NCI-H748 (cell line): ENCODE measurements around the gene SOX18.

Experiments used
- DNase-seq: peaks from one replicate; lab custom pipeline; 2025; ENCODE audit not compliant: unreplicated experiment; lab: John Stamatoyannopoulos, UW

The SOX18 gene

DNA sequence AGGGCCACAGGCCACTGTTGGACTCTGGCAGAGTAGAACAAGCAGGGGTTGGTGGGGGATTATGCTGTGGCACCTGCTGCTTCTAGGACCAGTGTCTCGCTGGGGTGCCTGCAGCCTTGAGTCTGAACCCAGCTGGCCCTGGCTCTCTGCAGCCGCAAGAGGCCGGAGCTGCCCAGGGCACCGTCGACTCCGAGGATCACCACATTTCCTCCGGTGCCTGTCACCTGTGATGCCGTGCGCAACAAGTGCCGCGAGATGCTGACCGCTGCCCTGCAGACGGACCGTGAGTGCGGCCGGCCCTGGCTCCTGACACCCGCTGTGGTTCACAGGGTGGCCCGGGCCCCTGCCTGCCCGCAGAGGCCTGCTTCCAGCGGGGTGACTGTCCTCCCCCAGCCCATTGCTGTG lies 19.8 kb upstream of the SOX18 start:
- no peak for DNase-seq

DNA sequence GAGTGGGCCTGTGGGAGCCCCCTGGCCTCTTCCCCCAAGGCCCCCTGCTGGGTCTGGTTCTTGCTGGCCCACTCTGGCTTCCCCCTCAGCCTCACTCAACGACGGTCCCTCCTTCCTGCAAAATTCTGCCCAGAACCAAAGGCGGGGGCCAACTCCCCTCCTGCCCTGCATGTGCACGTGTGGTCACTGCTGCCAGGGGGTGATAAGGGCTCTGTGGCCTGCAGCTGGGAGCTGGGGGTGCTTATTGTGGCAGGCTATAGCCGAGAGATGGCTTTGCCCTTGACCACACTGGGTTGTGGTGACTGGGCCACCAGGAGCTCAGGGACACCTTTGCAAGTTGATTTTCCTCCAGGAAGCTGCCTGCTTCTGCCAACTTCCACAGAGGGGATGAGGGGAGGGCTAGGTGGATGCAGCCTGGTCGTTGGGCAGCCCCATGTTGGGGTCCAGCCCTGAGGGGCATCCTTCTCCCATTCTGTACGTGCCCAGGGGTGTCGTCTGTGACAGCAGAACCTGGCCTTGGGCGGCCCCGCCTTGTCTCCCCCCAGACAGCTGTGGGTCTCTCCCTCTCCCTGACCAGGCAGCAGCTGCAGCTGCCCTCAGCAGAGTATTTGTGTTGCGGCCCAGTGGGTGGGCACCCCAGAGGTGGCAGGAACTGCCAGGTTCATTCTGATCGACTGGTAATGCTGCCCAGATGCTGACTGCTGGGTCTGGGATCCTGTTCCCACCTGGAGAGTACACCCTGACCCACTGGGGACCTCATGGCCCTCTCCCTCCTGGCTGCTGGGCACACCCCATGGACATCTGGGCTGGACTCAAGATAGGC lies 19.2 kb upstream of the SOX18 start:
- DNase-seq, result no peak

DNA sequence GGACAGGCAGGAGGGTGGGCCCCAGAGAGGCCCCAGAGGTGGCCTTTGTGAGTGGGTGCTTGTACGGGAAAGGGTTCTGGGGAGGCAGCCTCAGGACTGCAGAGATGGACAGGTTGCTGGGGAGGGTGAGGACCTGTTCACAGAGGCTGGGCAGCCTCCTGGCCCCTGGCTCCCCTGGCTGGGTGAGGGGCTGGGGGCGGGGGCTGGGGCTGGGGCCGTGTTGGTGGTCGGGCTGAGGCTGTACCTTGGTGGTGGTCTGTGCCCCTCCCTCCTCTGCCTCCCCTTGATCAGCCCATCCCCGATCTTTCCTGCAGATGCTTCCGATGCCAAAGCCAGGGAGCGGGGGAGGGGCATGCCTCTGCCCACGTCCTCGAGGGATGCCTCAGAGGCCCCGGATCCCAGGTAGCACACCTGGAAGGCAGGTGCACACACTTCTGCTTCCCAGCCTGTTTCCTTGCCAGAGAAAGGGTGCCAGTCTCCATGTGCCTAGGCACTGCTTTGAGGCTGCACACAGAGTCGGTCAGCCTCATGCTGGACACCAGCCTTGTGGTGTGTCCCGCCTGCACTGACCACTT lies 18.4 kb upstream of the SOX18 start:
- no peak for DNase-seq

DNA sequence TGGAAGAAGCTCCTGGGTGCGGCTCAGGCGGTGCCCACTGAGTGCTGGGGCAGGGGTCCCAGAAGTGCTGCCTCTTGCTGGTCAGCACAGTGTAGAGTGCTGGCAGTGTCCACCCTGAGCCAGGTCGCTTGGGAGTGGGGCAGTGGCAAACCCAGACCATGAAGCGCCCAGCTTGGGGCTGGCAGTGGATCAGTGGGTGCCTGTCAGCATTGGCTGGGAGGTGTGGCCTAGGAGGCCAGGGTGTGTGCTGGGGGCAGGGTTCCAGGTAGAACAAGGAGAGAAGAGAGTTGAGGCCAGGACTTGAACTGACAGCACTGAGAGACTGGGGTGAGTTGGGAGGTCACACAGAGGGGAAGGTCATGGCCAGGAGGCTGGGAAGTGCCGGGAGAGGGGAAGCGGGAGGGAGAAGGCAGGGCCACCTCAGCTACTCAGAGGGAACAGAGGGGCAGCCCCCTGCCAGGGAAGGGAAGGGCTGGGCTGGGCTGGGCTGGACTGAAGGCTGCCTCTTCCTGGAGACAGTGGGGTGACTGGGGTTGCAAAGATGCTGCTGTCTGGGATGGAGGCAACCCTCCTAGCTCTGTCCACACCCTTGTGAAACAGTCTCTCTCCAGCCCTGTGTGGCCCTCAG lies 17.7 kb upstream of the SOX18 start:
- no peak for DNase-seq

DNA sequence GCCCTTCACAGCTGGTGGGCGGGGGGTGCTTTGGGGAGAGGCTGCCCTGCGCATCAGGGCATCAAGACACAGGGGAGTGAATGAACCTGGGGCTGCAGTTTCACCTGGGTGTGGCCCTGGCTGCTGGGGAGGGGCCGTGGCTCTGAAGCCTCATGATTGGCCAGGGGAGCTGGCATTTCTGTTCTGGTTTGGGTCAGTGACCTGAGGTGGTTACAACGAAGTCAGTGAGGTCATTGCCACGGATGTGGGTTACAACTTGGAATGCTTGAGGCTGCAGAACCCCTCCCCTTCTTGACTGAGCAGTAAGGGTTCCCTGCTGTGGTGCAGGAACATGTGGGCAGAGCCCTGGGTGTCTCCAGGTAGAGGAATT lies 16.5 kb upstream of the SOX18 start:
- DNase-seq, result no peak

DNA sequence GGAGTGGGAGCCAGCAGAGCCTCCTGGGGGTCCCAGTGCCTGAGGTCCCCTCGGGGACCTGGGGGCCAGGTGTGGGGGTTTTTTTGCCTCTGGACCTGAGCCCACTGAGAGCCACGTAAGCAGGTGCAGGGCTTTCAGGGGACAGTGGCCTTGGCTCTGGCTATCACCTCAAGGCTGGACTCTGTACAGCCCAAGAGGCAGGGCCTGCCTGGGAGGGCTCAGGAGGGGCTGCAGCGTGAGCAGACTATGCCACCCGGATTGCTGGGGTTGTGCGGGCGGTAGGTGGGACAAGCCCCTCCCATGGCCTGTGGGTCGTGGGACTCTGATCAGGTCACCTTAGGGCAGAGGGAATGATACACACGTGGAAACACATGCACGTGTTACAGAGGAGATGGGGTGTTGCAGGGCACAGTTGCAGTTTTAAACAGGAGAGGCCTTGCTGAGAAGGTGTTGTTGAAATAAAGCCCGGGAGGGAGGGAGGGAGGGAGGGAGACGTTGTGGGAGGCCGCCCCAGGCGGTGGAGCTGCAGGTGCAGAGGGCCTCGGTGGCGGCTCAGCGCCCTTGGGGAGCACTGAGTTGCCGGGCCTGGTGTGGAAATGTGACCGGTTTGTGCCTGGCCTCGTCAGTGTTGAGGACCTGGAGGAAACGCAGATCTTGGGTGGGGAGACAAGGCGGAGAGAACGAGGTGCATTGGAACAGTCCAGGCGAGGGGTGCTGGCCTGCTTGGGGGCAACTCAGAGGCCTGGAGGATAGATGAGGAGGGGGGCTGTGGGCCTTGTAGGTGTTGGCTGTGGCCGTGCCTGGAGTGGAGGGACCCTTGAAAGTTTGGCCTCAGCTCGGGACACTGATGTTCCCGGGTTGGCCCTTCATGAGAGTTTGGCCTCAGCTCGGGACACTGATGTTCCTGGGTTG lies 15.9 kb upstream of the SOX18 start:
- no peak for DNase-seq

DNA sequence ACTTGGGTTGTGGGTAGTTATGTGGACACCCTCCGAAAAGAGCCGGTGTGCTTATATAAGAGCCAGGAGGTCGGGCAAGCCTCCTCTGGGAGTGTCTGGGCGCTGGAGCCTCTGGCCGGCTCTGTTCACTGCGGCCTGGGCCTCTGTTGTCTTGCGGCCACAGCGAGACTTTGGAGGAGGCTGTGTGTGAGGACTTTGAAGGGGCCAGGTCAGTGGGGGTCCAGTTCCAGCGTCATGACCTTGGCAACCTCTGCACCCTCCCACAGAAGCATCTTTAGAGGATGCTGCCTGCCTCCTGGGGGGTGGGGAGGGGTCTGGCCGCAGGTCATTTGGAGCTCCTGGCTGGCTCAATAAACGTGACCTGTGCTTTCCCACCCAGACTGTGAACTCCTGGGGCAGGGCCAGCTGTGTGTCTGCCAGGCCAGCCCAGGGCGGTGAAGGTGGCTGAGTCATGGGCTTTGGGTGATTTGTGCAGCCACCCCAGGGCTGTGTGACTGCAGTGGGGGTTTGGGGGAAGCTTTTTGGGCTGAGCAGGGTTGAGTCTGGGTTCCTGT lies 14.8 kb upstream of the SOX18 start:
- no peak for DNase-seq

DNA sequence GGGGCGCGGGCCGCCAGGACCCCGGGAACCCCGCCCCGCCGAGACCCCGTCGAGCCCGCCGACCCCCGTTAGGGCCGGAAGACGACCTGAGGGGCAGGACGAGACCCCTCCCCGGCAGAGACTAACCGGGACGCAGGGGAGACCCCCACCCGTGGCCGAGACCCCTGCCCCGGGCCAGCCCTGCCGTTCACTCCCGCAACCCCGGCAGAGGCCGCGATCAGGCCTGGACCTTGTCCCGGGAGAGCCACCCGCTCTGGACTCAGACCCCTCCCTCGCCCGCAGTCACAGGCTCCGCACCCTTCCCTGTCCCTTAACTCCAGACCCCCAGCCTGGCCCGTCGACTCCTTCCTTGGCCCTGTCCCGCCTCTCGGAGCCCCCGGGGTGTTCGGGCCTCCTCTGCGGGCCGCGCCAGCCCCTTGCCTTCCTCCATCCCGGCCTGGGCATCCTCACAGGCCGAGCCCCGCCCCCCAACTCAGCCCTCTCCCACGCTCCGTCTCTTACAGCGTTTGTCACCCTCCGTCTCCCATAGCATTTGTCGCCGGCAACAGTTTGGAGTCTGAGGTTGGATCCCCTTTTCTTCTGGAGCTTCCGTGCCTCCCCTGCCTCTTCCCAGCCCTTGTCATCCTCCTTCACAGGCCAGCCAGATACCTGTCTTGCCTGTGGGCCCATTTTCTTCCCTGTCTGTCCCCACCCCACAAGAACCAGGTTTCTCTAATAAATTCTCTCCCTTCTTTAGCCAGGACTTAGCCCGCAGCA lies 14.1 kb upstream of the SOX18 start:
- DNase-seq, result peak; percentile 5

DNA sequence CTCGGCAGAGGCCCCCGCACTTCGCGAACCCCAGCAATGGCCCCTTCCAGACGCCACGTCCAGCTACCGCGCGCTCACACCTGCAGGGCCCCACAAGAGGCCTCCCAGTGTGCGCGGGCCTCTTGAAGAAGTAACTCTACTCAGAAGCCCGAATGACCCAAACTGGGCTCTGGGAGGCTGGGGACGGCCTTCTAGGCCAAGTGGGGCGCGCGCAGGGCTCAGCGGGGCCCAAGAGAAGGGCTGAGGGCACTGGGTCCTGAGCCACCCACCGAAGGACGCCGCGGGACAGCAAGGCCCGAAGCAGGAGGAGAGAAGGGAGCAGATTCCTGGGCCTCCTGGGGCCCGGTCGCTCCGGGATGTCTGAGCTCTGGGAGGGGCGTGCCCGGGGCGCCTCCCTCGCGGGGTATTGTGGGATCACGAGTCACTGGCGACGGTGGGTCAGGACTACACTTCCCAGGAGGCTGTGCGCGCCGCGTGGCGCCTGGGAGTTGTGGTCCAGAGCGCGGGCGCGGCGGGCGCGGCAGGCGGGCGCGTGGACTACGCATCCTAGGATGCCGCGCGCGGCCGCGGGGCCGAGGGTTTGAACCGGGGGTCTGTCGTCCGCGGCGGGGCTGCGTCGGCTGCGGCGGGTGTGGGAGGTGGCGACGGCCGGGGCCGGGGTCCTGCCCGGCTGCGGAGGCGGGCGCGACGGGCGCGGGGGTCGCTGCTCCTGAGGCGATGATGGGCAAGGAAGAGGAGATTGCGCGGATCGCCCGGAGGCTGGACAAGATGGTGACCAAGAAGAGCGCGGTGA lies 13.4 kb upstream of the SOX18 start, which contains the start of gene TCEA2:
TCEA2 (plus strand) TSS at position 603 of the 793 bp plus-strand sequence; CDS start at position 718, 115 bp downstream.
- peak; percentile 92 for DNase-seq

DNA sequence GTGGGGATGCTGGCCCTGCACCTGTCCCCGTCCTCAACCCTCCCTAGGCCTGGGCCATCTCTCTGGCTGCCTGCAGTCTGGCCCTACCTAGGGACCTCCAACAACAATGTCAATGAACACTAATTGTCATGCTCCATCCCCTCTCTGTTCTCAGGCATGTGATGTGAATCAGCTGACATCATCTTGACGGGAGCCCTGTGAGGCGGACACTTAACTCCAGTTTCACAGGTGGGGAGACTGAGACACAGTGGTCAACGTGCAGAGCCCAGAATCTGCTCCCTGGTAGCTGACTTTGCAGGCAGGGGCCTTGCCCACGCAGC lies 12.8 kb upstream of the SOX18 start:
- DNase-seq, result no peak

DNA sequence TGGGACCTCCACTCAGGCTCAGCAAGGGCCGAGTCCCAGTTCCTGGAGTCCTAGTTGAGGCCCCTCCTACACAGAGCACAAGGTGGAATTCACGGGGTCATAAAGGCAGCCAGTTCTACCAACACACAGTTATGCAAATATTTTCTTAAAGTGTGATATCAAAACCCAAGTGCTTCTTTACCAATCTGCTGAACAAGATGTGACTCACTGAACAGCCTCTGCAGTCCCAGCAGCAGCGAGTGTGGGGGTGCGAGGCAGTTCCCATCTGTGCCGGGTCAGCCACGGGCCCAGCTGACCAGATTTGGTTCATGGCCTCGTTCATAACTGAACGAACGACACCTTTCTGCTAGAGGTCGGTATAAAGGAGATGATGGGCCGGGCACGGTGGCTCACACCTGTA lies 9.1 kb upstream of the SOX18 start:
- no peak for DNase-seq

DNA sequence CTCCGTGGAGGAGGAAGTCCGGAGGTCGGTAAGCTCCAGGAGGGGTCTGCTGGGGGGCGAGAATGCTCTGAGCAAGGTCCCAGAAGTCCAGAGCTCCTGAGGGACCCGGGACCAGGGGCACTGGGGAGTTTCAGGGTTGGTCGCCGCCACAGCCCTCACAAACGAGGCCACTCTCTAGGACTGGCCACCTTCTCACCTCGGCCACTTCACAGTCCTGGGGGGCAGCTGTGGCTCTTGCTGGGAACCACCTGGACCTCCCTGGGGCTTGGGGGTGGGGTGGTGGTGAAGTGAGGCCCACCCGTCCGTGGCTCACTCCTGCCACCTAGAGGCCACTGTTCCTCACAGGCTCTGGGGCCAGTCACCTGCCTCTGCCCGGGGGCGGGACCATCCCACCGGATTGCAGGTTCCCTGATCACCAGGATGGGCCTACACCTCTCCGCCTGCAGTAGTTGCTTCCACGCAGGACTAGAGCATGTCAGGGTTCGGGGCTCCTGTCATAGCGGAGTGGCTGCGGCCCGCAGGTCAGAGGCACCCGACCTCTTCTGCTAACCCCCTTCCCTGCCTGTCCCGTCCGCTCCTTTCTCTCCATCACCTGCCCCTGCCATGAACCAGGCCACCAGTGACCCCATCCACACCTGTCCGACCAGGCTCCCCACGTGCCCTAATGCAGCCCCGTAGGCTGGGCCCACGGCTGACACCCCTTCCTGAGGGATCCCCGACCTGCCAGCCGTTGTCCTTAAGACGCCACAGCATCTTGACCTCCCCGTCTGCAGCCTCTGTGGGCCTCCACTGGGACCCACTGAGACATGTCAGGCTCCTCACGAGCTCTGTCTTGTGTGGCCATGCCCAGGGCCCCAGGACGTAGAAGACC lies 8.4 kb upstream of the SOX18 start:
- DNase-seq, result peak; percentile 58

DNA sequence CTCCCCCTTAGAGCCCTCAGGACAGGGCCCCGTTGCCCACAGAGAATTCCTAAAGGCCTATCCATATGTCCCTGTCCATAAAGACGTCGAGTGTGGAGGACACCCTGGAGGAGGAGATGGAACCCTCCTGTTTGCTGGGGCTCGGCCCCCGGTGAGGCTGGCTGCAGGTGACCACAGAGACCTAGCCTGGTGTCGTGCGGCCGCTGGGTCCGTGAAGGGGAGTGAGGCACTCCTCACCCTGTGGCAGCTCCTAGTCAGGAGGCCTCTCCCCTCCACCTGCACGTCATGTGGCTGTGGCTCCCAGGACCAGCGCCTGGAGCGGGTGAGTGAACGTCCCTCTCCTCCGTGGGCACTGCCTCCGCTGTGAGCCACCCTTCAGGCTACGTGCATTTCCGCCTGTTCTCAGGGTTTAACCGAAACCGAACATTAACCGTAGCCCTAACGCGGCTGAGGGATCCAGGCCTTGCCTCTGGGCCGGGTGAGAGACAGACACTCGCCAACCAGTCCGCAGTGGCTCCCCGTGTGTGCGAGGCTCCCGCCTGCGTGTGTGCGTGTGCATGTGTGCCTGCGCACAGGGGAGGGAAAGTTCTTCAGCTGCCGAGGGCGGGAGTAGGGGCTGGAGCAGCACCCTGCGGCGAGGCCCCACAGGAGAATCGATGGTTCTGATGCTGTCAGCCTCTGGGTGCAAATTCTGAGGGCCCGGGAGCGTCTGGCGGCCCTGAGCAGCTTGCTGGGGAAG lies 7.6 kb upstream of the SOX18 start:
- no peak for DNase-seq

DNA sequence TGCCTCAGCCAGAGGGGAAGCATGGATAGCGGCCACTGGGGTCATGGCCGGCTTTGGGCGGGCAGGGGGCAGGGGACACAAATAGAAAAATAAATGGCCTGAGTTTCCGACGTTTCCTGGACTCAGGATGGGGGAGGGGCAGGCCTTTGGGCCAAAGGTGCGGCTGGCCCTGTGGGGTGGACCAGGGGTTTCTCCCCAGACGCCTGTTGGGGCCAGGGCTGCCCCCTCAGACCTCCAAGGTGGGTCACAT lies 7.1 kb upstream of the SOX18 start:
- no peak for DNase-seq

DNA sequence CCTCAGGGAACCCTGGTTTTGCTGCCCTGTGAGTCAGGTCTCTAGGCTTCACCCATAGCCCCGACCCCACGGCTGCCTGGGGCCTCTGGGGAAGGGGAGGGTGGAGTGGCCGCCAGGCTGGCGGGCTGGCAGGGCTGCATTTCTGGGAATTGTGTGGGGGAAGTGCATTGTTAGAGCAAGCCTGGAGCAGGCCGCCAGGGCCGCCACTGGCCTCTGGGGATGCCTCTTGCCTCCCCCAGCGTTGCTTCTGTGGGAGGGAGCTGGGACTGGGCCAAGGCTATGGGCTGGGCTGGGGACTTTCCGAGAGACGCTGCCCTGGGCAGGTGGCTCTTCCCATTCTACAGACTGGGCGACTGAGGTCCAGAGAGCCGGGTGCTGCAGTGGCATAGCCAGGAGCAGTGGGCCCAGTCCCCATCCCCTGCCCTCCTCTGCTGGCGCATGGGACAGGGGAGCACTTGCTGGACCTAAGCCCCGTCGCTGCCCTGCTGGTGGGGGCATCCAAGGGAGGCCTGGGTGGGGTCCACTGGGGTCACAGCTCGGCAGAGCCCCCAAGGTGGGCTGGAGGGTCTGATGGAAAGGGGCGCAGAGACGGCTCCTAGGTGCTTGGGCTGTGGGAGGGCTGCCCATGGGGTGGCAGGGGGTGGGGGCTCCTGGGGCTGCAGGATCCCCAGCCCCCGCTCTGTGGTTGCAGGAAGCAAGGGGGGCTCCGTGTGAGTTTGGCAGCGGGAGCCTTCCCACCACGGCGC lies 6.6 kb upstream of the SOX18 start:
- DNase-seq, result no peak

DNA sequence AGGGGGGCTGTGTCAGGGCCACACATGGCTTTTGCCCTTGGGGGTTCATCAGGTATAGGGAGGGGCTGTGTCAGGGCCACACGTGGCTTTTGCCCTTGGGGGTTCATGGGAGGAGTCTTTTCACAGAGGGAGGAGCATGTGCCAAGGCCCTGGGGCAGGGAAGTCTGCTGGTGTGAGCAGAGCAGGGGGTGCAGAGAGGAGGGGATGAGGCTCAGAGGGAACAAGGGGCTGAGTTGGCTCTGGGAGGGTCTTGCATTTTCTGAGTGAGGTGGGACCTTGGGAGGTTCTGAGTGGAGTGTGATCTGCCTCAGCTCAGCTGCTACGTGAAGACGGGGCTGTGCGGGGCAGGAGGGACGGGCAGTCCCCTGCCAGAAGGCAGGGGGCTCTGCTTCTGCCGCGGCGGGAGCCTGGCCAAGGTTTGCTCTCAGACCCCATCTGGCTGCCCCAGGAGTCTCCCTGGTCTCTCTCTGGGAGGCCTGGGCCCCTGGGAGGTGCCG lies 6.0 kb upstream of the SOX18 start:
- no peak for DNase-seq

DNA sequence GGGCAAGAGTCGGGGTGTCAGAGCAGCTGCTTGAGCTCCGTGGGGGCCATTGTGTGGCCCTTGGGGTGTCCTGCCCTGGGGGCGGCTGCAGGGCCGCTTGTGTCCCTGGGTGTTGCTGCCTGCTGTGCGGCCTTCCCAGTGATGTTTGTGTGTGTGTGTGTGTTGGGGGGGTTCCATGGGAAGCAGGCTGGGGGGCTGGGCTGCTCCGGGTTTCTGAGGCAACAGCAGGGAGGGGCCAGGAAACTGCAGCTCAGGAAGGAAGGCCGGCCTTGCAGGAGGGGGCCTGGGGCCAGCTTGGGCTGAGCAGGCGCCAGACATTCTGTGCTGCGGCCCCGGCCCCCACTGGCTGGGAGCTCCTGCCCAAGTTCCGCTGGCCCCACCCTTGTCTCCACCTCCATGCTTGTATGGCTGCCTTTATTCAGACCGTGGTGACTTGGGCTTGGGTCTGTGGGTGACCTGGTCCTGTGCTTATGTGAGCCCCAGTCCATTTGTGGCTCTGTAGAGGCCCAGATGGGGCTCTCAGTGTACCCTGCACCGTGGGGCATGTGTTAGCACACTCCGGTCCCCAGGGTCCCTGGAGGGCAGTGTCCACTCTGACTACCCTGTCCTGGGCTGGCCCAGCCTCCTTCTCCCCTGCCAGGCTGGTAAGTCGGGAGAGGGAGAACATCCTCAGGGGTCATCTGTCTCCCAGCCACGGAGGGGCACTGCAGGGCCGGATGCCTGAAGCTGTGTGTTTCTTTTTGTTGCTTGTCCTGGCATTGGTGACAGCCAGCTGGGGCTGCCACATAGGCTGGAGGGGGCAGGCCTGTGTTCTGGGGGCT lies 4.6 kb upstream of the SOX18 start:
- no peak for DNase-seq
